ENCODE measurements around the gene TMEM132E. TPM values are rescaled to one million over a fixed set of nuclear protein-coding genes. Genes with fewer than 3 reads are reported as not detected.

TMEM132E gene
- total RNA-seq, 1 donor from 2014 or later = not detected

GRCh38 chr17:34671191-34671590 lies 91.8 kb downstream of the TMEM132E start:
- DNase-seq (ENCODE audit: extremely low spot score, unreplicated experiment) = peak; percentile 60
- no peaks in the 10 kb centered on the region for H3K4me1 Mint-ChIP-seq (ENCODE audit: unreplicated experiment)
- TF ChIP-seq CTCF (IDR thresholded peaks at IDR 0.05) = no peak

GRCh38 chr17:34672176-34672785 lies 92.9 kb downstream of the TMEM132E start:
- H3K9me3 Mint-ChIP-seq (ENCODE audit: unreplicated experiment) = no peaks in the 10 kb centered on the region
- H3K4me1 Mint-ChIP-seq (ENCODE audit: unreplicated experiment) = no peaks in the 10 kb centered on the region
- H3K4me3 Mint-ChIP-seq (ENCODE audit: unreplicated experiment) = no peak overlapping the region
- H3K27ac Mint-ChIP-seq (ENCODE audit: unreplicated experiment) = no peak overlapping the region
- no peaks in the 10 kb centered on the region for H3K36me3 Mint-ChIP-seq (ENCODE audit: unreplicated experiment)
- TF ChIP-seq CTCF (IDR thresholded peaks at IDR 0.05) = no peak
- H3K27me3 Mint-ChIP-seq (ENCODE audit: unreplicated experiment) = no peaks in the 10 kb centered on the region
- peak; percentile 77 for DNase-seq (ENCODE audit: extremely low spot score, unreplicated experiment)

More at GRCh38 chr17:34671191-34671590, 91.8 kb downstream of the TMEM132E start:
- H3K27ac Mint-ChIP-seq (ENCODE audit: unreplicated experiment) = no peak overlapping the region
- no peaks in the 10 kb centered on the region for H3K9me3 Mint-ChIP-seq (ENCODE audit: unreplicated experiment)
- H3K36me3 Mint-ChIP-seq (ENCODE audit: unreplicated experiment) = no peaks in the 10 kb centered on the region
- H3K4me3 Mint-ChIP-seq (ENCODE audit: unreplicated experiment) = no peak overlapping the region
- H3K27me3 Mint-ChIP-seq (ENCODE audit: unreplicated experiment) = no peaks in the 10 kb centered on the region

GRCh38 chr17:34673516-34673915 lies 94.1 kb downstream of the TMEM132E start:
- no peaks in the 10 kb centered on the region for H3K36me3 Mint-ChIP-seq (ENCODE audit: unreplicated experiment)
- H3K27me3 Mint-ChIP-seq (ENCODE audit: unreplicated experiment) = no peaks in the 10 kb centered on the region
- H3K9me3 Mint-ChIP-seq (ENCODE audit: unreplicated experiment) = peaks cover 5% of the 10 kb centered on the region
- no peak for TF ChIP-seq CTCF (IDR thresholded peaks at IDR 0.05)
- peak; percentile 65 for DNase-seq (ENCODE audit: extremely low spot score, unreplicated experiment)
- H3K4me1 Mint-ChIP-seq (ENCODE audit: unreplicated experiment) = no peaks in the 10 kb centered on the region
- no peak overlapping the region for H3K27ac Mint-ChIP-seq (ENCODE audit: unreplicated experiment)
- H3K4me3 Mint-ChIP-seq (ENCODE audit: unreplicated experiment) = no peak overlapping the region

GRCh38 chr17:34673995-34674890 lies 94.9 kb downstream of the TMEM132E start:
- no peaks in the 10 kb centered on the region for H3K4me1 Mint-ChIP-seq (ENCODE audit: unreplicated experiment)
- peaks cover 8% of the 10 kb centered on the region for H3K9me3 Mint-ChIP-seq (ENCODE audit: unreplicated experiment)
- no peak overlapping the region for H3K27ac Mint-ChIP-seq (ENCODE audit: unreplicated experiment)
- H3K4me3 Mint-ChIP-seq (ENCODE audit: unreplicated experiment) = no peak overlapping the region
- no peaks in the 10 kb centered on the region for H3K36me3 Mint-ChIP-seq (ENCODE audit: unreplicated experiment)
- no peak for TF ChIP-seq CTCF (IDR thresholded peaks at IDR 0.05)
- DNase-seq (ENCODE audit: extremely low spot score, unreplicated experiment) = peak; percentile 65
- H3K27me3 Mint-ChIP-seq (ENCODE audit: unreplicated experiment) = no peaks in the 10 kb centered on the region

- peak; percentile 71 for DNase-seq (ENCODE audit: extremely low spot score, unreplicated experiment)
- Mint-ChIP-seq H3K9me3 (ENCODE audit: unreplicated experiment) (peaks cover 8% of the 10 kb centered on the region), H3K27ac (ENCODE audit: unreplicated experiment) (no peak overlapping the region), H3K27me3 (ENCODE audit: unreplicated experiment) (no peaks in the 10 kb centered on the region), H3K36me3 (ENCODE audit: unreplicated experiment) (no peaks in the 10 kb centered on the region), H3K4me1 (ENCODE audit: unreplicated experiment) (no peaks in the 10 kb centered on the region), H3K4me3 (ENCODE audit: unreplicated experiment) (no peak overlapping the region)
- TF ChIP-seq CTCF (IDR thresholded peaks at IDR 0.05) = no peak
Measured at GRCh38 chr17:34675143-34675542, 95.8 kb downstream of the TMEM132E start.
